CD4-positive, alpha-beta T cell treated with Interferon alpha-2 for 1 hour (primary cell): ENCODE measurements around the gene SSC4D.
"Not testable (repeated sequence)": the region's sequence is repeated elsewhere in the genome, so short reads cannot be mapped to it uniquely, and the experiment has no call there.

Source experiments
- DNase-seq, 2 donors: peaks; one replicate each; pipeline ENCODE4 v3.0.0-alpha.2; 2020 to 2022

SSC4D gene

GRCh38 chr7:76409537-76409936, at the start of gene SSC4D:
Gene SSC4D (minus strand): TSS chr7:76409697. CDS start chr7:76404439, 5,258 bp downstream.
- no peak for DNase-seq

- not testable (repeated sequence) for DNase-seq
Observed at GRCh38 chr7:76458504-76458903, 49.0 kb upstream of the SSC4D start.

GRCh38 chr7:76457017-76457416, 47.5 kb upstream of the SSC4D start:
- not testable (repeated sequence) for DNase-seq

GRCh38 chr7:76445577-76446008, 36.1 kb upstream of the SSC4D start:
- DNase-seq: peak in 1 of 2 donors; percentile 12

- peak in 1 of 2 donors; percentile 9 for DNase-seq
Observed at GRCh38 chr7:76443846-76444245, 34.3 kb upstream of the SSC4D start.

GRCh38 chr7:76442664-76443446, 33.4 kb upstream of the SSC4D start:
- DNase-seq: not testable (repeated sequence)

- DNase-seq: not testable (repeated sequence)
Observed at GRCh38 chr7:76441792-76442191, 32.3 kb upstream of the SSC4D start.

GRCh38 chr7:76440404-76440803, 30.9 kb upstream of the SSC4D start:
- DNase-seq: not testable (repeated sequence)

- not testable (repeated sequence) for DNase-seq
Observed at GRCh38 chr7:76439120-76439888, 29.8 kb upstream of the SSC4D start.

GRCh38 chr7:76437873-76438272, 28.4 kb upstream of the SSC4D start:
- peak; percentile 63 to 66 for DNase-seq

GRCh38 chr7:76430836-76431235, 21.3 kb upstream of the SSC4D start:
- no peak for DNase-seq

GRCh38 chr7:76430211-76430610, 20.7 kb upstream of the SSC4D start:
- DNase-seq: no peak

GRCh38 chr7:76428868-76429805, 19.6 kb upstream of the SSC4D start:
- DNase-seq: no peak

- no peak for DNase-seq
Observed at GRCh38 chr7:76428149-76428823, 18.8 kb upstream of the SSC4D start.

- DNase-seq: no peak
Observed at GRCh38 chr7:76427635-76428034, 18.1 kb upstream of the SSC4D start.

- no peak for DNase-seq
Observed at GRCh38 chr7:76426246-76426645, 16.7 kb upstream of the SSC4D start.

GRCh38 chr7:76425558-76425957, 16.1 kb upstream of the SSC4D start:
- not testable (repeated sequence) for DNase-seq

- no peak for DNase-seq
Observed at GRCh38 chr7:76425156-76425555, 15.7 kb upstream of the SSC4D start.

GRCh38 chr7:76424413-76425111, 15.1 kb upstream of the SSC4D start, which contains the start of gene ZP3:
Gene ZP3 (plus strand): TSS chr7:76424950. CDS start chr7:76424965, 15 bp downstream.
- DNase-seq: no peak

GRCh38 chr7:76423666-76424412, 14.3 kb upstream of the SSC4D start:
- no peak for DNase-seq

GRCh38 chr7:76421097-76421496, 11.6 kb upstream of the SSC4D start:
- DNase-seq: not testable (repeated sequence)
